Raji (cell line): ENCODE results near the gene TUBB.

Source experiments
- POLR2A ChIP-seq: IDR thresholded peaks from 2 replicates; pipeline ENCODE4 v1.6.1; 2011; ENCODE audit warnings: low read depth, low read length, control low read depth; ENCODE audit not compliant: insufficient read depth

Gene TUBB

GRCh38 chr6:30722280-30723112 lies 2.3 kb downstream of the TUBB start:
- 0 out of 2 replicates have a peak, but pooled peaks have one; percentile 23 for TF ChIP-seq POLR2A

- TF ChIP-seq POLR2A: no peak
Measured at GRCh38 chr6:30724906-30725667, 4.9 kb downstream of the TUBB start.

GRCh38 chr6:30725713-30726505 lies 5.8 kb downstream of the TUBB start:
- TF ChIP-seq POLR2A: peak; percentile 47

- TF ChIP-seq POLR2A: no peak
Measured at GRCh38 chr6:30726506-30727413, 6.6 kb downstream of the TUBB start.

- no peak for TF ChIP-seq POLR2A
Measured at GRCh38 chr6:30727920-30728553, 7.9 kb downstream of the TUBB start.

GRCh38 chr6:30730601-30731435 lies 10.7 kb downstream of the TUBB start:
- no peak for TF ChIP-seq POLR2A

- TF ChIP-seq POLR2A: no peak
Measured at GRCh38 chr6:30732237-30732943, 12.2 kb downstream of the TUBB start.

GRCh38 chr6:30735668-30736314 lies 15.6 kb downstream of the TUBB start:
- TF ChIP-seq POLR2A: no peak

GRCh38 chr6:30738532-30738931 lies 18.4 kb downstream of the TUBB start:
- no peak for TF ChIP-seq POLR2A

- no peak for TF ChIP-seq POLR2A
Measured at GRCh38 chr6:30740540-30740870, 20.4 kb downstream of the TUBB start.

- no peak for TF ChIP-seq POLR2A
Measured at GRCh38 chr6:30741063-30741779, 21.1 kb downstream of the TUBB start.
